Activated CD4-positive, alpha-beta T cell treated with anti-CD3 and anti-CD28 coated beads for 24 hours (primary cell): ENCODE measurements around the gene ZNF446.

Experiments
- DNase-seq, 2 donors: peaks; one replicate each; pipeline ENCODE4 v3.0.0-alpha.2; 2020; ENCODE audit warnings: low read depth in 2 of 2

ZNF446 gene

DNA sequence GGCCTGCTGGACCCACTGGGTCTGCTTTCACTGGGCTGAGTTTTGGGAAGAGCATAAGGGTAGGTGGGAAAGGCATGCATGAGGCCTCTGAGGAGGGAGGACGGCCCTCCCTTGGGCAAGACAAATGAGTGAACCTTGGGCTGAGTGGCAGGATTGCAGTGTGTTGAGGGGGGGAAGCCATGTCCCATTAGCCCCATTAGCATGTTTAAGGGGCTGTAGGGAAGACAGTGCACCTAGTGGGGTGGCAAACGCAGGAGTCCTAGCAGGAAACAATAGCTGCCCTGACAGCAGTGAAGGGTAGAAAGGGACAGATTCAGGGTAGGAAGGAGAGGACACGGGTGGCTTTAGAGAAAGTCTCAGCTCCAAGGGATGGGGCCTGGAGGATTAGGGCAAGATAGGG, 46.6 kb downstream of the ZNF446 start:
- no peak for DNase-seq

GRCh38 chr19:58529405-58529804, 53.3 kb downstream of the ZNF446 start:
- DNase-seq, result no peak
